ENCODE results near the gene PGF. TPM values are rescaled to one million over a fixed set of nuclear protein-coding genes. Genes with fewer than 3 reads are reported as not detected.

The PGF gene
- total RNA-seq, 2 experiments from 2014 or later, result 0.21 TPM; not detected in 1

- Mint-ChIP-seq H3K27ac (no peak overlapping the region), H3K9me3 (no peaks in the 10 kb centered on the region), H3K36me3 (peaks cover 24% of the 10 kb centered on the region)
Measured at GRCh38 chr14:74898083-74898482, 57.3 kb downstream of the PGF start.

GRCh38 chr14:74897642-74898041 lies 57.8 kb downstream of the PGF start:
- H3K9me3 Mint-ChIP-seq, result no peaks in the 10 kb centered on the region
- DNase-seq, result no peak
- peaks cover 2% of the 10 kb centered on the region for H3K4me1 Mint-ChIP-seq
- H3K4me3 Mint-ChIP-seq, result no peak overlapping the region
- H3K27ac Mint-ChIP-seq, result no peak overlapping the region
- no peaks in the 10 kb centered on the region for H3K27me3 Mint-ChIP-seq
- peaks cover 27% of the 10 kb centered on the region for H3K36me3 Mint-ChIP-seq

More at GRCh38 chr14:74898083-74898482, 57.3 kb downstream of the PGF start:
- no peaks in the 10 kb centered on the region for H3K27me3 Mint-ChIP-seq
- no peak overlapping the region for H3K4me3 Mint-ChIP-seq
- H3K4me1 Mint-ChIP-seq, result peaks cover 2% of the 10 kb centered on the region
- no peak for DNase-seq

GRCh38 chr14:74896400-74896799 lies 59.0 kb downstream of the PGF start:
- no peaks in the 10 kb centered on the region for H3K9me3 Mint-ChIP-seq
- no peak overlapping the region for H3K27ac Mint-ChIP-seq
- no peak for DNase-seq
- H3K4me1 Mint-ChIP-seq, result peaks cover 2% of the 10 kb centered on the region
- no peaks in the 10 kb centered on the region for H3K27me3 Mint-ChIP-seq
- no peak overlapping the region for H3K4me3 Mint-ChIP-seq
- H3K36me3 Mint-ChIP-seq, result peaks cover 28% of the 10 kb centered on the region

- no peaks in the 10 kb centered on the region for H3K9me3 Mint-ChIP-seq
- DNase-seq, result no peak
- H3K4me3 Mint-ChIP-seq, result no peak overlapping the region
- H3K36me3 Mint-ChIP-seq, result peaks cover 25% of the 10 kb centered on the region
- peak overlapping the region; percentile 76 for H3K27ac Mint-ChIP-seq
- H3K27me3 Mint-ChIP-seq, result no peaks in the 10 kb centered on the region
- peaks cover 2% of the 10 kb centered on the region for H3K4me1 Mint-ChIP-seq
Measured at GRCh38 chr14:74893614-74894091, 61.7 kb downstream of the PGF start.

GRCh38 chr14:74892745-74893144 lies 62.7 kb downstream of the PGF start:
- Mint-ChIP-seq H3K4me1 (peaks cover 9% of the 10 kb centered on the region), H3K27me3 (no peaks in the 10 kb centered on the region), H3K36me3 (peaks cover 25% of the 10 kb centered on the region), H3K9me3 (no peaks in the 10 kb centered on the region), H3K4me3 (no peak overlapping the region), H3K27ac (no peak overlapping the region)
- DNase-seq, result no peak

GRCh38 chr14:74891870-74892269 lies 63.5 kb downstream of the PGF start:
- DNase-seq, result no peak
- peaks cover 9% of the 10 kb centered on the region for H3K4me1 Mint-ChIP-seq
- peaks cover 19% of the 10 kb centered on the region for H3K36me3 Mint-ChIP-seq
- H3K9me3 Mint-ChIP-seq, result no peaks in the 10 kb centered on the region
- no peak overlapping the region for H3K27ac Mint-ChIP-seq
- no peak overlapping the region for H3K4me3 Mint-ChIP-seq
- no peaks in the 10 kb centered on the region for H3K27me3 Mint-ChIP-seq

Other genes starting within 250 kb of the PGF start
- 10 to 100 TPM; 29.9 to 37.7 TPM for gene AREL1, start 242.5 kb downstream of the PGF start, total RNA-seq
- 100 to 1,000 TPM in 1 of 2 experiments, 10 to 100 TPM in 1; 95.5 to 103 TPM for gene FCF1, start 242.5 kb downstream of the PGF start, total RNA-seq
- gene YLPM1, start 192.3 kb downstream of the PGF start, total RNA-seq, result 10 to 100 TPM; 48.5 to 51.8 TPM
- 1 to 10 TPM in 1 of 2 experiments, under 1 TPM in 1; 0.87 to 1.5 TPM for gene PROX2, start 79.5 kb downstream of the PGF start, total RNA-seq
- 100 to 1,000 TPM; 134 to 136 TPM for gene DLST, start 73.7 kb downstream of the PGF start, total RNA-seq
- gene RPS6KL1, start 32.3 kb downstream of the PGF start, total RNA-seq, result 1 to 10 TPM; 6.0 to 6.5 TPM
- 10 to 100 TPM; 55.6 to 60.1 TPM for gene EIF2B2, start 47.3 kb upstream of the PGF start, total RNA-seq
- 10 to 100 TPM; 15.5 to 16.7 TPM for gene MLH3, start 95.9 kb upstream of the PGF start, total RNA-seq
- gene ACYP1, start 108.4 kb upstream of the PGF start, total RNA-seq, result 10 to 100 TPM; 27.7 to 29.0 TPM
- under 1 TPM; 0.40 to 0.56 TPM for gene ZC2HC1C, start 114.0 kb upstream of the PGF start, total RNA-seq
- gene NEK9, start 171.5 kb upstream of the PGF start, total RNA-seq, result 10 to 100 TPM; 50.1 to 50.9 TPM
- gene TMED10, start 221.0 kb upstream of the PGF start, total RNA-seq, result 100 to 1,000 TPM; 160 to 169 TPM